GM12892 (cell line): ENCODE measurements around the gene NHS.

Experiments
- DNase-seq: peaks from one replicate; pipeline ENCODE4 v3.0.0; 2011; ENCODE audit not compliant: insufficient read length
- FAIRE-seq: peaks from 2 replicates; lab custom pipeline; 2011; peaks lifted over from hg19 to GRCh38; lab: Jason Lieb, UNC
- POLR2A ChIP-seq: IDR thresholded peaks from 2 replicates; pipeline ENCODE4 v1.6.1; 2011; ENCODE audit warnings: low read depth, low read length, control low read depth
- POLR2AphosphoS5 ChIP-seq: IDR thresholded peaks from 2 replicates; pipeline ENCODE4 v1.6.1; 2011; ENCODE audit warnings: low read depth, low read length, control low read depth
- TAF1 ChIP-seq: IDR thresholded peaks from 2 replicates; pipeline ENCODE4 v1.6.1; 2011; ENCODE audit warnings: low read depth, mild to moderate bottlenecking, control low read depth, low read length, borderline replicate concordance

Gene NHS

GRCh38 chrX:17741123-17741511 lies 366.1 kb downstream of the NHS start:
- TF ChIP-seq POLR2A (no peak), TAF1 (no peak), POLR2AphosphoS5 (no peak)
- FAIRE-seq = no peak
- no peak for DNase-seq

GRCh38 chrX:17743913-17744312 lies 368.9 kb downstream of the NHS start:
- FAIRE-seq (no peak), DNase-seq (no peak)
- TF ChIP-seq TAF1 = no peak
- no peak for TF ChIP-seq POLR2A
- TF ChIP-seq POLR2AphosphoS5 = no peak

GRCh38 chrX:17744896-17745523 lies 370.0 kb downstream of the NHS start:
- no peak for TF ChIP-seq TAF1
- TF ChIP-seq POLR2AphosphoS5 = no peak
- TF ChIP-seq POLR2A = no peak
- DNase-seq (no peak), FAIRE-seq (no peak)

- no peak for TF ChIP-seq POLR2AphosphoS5
- no peak for TF ChIP-seq TAF1
- TF ChIP-seq POLR2A = no peak
- DNase-seq = no peak
- no peak for FAIRE-seq
These were observed 372.7 kb downstream of the NHS start for GRCh38 chrX:17747692-17748091.

GRCh38 chrX:17748684-17749083 lies 373.7 kb downstream of the NHS start:
- FAIRE-seq = no peak
- TF ChIP-seq POLR2A (no peak), POLR2AphosphoS5 (no peak), TAF1 (no peak)
- DNase-seq = no peak

GRCh38 chrX:17750436-17750835 lies 375.4 kb downstream of the NHS start:
- no peak for TF ChIP-seq POLR2A
- TF ChIP-seq TAF1 = no peak
- no peak for TF ChIP-seq POLR2AphosphoS5
- no peak for DNase-seq
- no peak for FAIRE-seq

GRCh38 chrX:17758382-17758781 lies 383.4 kb downstream of the NHS start:
- no peak for FAIRE-seq
- no peak for DNase-seq
- TF ChIP-seq TAF1 (no peak), POLR2A (no peak), POLR2AphosphoS5 (no peak)

- FAIRE-seq (no peak), DNase-seq (no peak)
- no peak for TF ChIP-seq POLR2A
- no peak for TF ChIP-seq POLR2AphosphoS5
- no peak for TF ChIP-seq TAF1
These were observed 385.0 kb downstream of the NHS start for GRCh38 chrX:17759990-17760389.

- no peak for TF ChIP-seq POLR2A
- no peak for TF ChIP-seq POLR2AphosphoS5
- no peak for TF ChIP-seq TAF1
These were observed 392.7 kb downstream of the NHS start for GRCh38 chrX:17767734-17768133.

GRCh38 chrX:17768997-17769396 lies 394.0 kb downstream of the NHS start:
- TF ChIP-seq POLR2AphosphoS5 (no peak), TAF1 (no peak), POLR2A (no peak)
- no peak for DNase-seq
- no peak for FAIRE-seq

More at GRCh38 chrX:17767734-17768133, 392.7 kb downstream of the NHS start:
- DNase-seq (no peak), FAIRE-seq (no peak)

GRCh38 chrX:17769701-17770269 lies 394.8 kb downstream of the NHS start:
- DNase-seq (no peak), FAIRE-seq (no peak)
- TF ChIP-seq POLR2AphosphoS5 = no peak
- TF ChIP-seq POLR2A = no peak
- no peak for TF ChIP-seq TAF1

- DNase-seq (no peak), FAIRE-seq (peak; percentile 24)
- TF ChIP-seq TAF1 (no peak), POLR2AphosphoS5 (no peak), POLR2A (no peak)
These were observed 398.3 kb downstream of the NHS start for GRCh38 chrX:17773221-17773876.

- FAIRE-seq (no peak), DNase-seq (no peak)
- TF ChIP-seq POLR2AphosphoS5 = no peak
- TF ChIP-seq TAF1 = no peak
- no peak for TF ChIP-seq POLR2A
These were observed 399.1 kb downstream of the NHS start for GRCh38 chrX:17774053-17774452.
